ENCODE results near the gene AKAP6.

GRCh38 chr14:32400480-32400879 lies 71.4 kb downstream of the AKAP6 start:
- TF ChIP-seq POLR2AphosphoS5 (IDR thresholded peaks at IDR 0.05) (no peak), POLR2A (IDR thresholded peaks at IDR 0.05) (no peak)
- TF ChIP-seq, protein P1, sequence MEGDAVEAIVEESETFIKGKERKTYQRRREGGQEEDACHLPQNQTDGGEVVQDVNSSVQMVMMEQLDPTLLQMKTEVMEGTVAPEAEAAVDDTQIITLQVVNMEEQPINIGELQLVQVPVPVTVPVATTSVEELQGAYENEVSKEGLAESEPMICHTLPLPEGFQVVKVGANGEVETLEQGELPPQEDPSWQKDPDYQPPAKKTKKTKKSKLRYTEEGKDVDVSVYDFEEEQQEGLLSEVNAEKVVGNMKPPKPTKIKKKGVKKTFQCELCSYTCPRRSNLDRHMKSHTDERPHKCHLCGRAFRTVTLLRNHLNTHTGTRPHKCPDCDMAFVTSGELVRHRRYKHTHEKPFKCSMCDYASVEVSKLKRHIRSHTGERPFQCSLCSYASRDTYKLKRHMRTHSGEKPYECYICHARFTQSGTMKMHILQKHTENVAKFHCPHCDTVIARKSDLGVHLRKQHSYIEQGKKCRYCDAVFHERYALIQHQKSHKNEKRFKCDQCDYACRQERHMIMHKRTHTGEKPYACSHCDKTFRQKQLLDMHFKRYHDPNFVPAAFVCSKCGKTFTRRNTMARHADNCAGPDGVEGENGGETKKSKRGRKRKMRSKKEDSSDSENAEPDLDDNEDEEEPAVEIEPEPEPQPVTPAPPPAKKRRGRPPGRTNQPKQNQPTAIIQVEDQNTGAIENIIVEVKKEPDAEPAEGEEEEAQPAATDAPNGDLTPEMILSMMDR (IDR thresholded peaks at IDR 0.05), result no peak
